ENCODE data around the gene RBBP5. TPM values are rescaled to one million over a fixed set of nuclear protein-coding genes. Genes with fewer than 3 reads are reported as not detected.

RBBP5 gene
- polyA plus RNA-seq, 3 donors = 4.9 to 10.2 (median 8.1) TPM

DNA sequence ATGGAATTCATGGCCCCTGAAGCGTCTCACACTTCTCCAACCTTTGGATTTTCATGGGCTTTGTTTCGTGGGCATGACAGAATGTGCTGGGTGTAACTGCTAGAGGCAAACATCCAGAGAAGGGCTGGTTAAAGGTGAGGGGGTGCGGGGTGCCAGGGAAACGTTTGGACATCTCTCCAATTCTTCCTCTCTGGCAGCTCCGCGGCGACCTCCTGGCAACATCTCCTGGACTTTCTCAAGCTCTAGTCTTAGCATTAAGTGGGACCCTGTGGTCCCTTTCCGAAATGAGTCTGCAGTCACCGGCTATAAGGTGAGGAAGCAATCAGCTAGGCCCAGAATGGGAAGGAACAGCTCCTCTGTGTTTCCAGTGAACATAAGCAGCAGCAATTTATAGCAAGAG lies 49.5 kb downstream of the RBBP5 start:
- TF ChIP-seq, protein P1, sequence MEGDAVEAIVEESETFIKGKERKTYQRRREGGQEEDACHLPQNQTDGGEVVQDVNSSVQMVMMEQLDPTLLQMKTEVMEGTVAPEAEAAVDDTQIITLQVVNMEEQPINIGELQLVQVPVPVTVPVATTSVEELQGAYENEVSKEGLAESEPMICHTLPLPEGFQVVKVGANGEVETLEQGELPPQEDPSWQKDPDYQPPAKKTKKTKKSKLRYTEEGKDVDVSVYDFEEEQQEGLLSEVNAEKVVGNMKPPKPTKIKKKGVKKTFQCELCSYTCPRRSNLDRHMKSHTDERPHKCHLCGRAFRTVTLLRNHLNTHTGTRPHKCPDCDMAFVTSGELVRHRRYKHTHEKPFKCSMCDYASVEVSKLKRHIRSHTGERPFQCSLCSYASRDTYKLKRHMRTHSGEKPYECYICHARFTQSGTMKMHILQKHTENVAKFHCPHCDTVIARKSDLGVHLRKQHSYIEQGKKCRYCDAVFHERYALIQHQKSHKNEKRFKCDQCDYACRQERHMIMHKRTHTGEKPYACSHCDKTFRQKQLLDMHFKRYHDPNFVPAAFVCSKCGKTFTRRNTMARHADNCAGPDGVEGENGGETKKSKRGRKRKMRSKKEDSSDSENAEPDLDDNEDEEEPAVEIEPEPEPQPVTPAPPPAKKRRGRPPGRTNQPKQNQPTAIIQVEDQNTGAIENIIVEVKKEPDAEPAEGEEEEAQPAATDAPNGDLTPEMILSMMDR (IDR thresholded peaks at IDR 0.05) = no peak
- WGBS (ENCODE audit: insufficient coverage) = 100% methylated on average over 3 of the region's 9 CpGs
- Mint-ChIP-seq H3K36me3 (no peaks in the 10 kb centered on the region), H3K27ac (no peak overlapping the region), H3K4me3 (no peak overlapping the region), H3K27me3 (ENCODE audit: low read depth in 3 of 3) (peaks cover 0 to 2% (median 2%) of the 10 kb centered on the region in 3 donors), H3K9me3 (no peaks in the 10 kb centered on the region), H3K4me1 (no peaks in the 10 kb centered on the region)
- intact Hi-C loops (cut with micrococcal nuclease) = no loop called here
- no peak overlapping the region for H3K4me3 ChIP-seq (replicated peaks in 1 of 3; ENCODE audit: low read depth in 2 of 3, low read length in 3 of 3)
- no peaks in the 10 kb centered on the region for H3K9me3 ChIP-seq (replicated peaks in 1 of 2; ENCODE audit: control insufficient read depth in 1 of 2, insufficient read depth in 1 of 2, low read length in 2 of 2)
- H3K4me2 ChIP-seq (replicated peaks; ENCODE audit: extremely low read depth, low read length, poor library complexity, severe bottlenecking) = no peak overlapping the region
- no peaks in the 10 kb centered on the region for H3K4me1 ChIP-seq (ENCODE audit: control insufficient read depth in 1 of 2, insufficient read depth in 2 of 2, low read length in 2 of 2)
- no peak overlapping the region for H2AFZ ChIP-seq (ENCODE audit: insufficient read depth, low read depth, low read length, poor library complexity, severe bottlenecking)
- H3K79me2 ChIP-seq (ENCODE audit: insufficient read depth, low read length) = no peaks in the 10 kb centered on the region
- DNase-seq = no peak
- no peaks in the 10 kb centered on the region for H3K36me3 ChIP-seq (replicated peaks in 1 of 2; ENCODE audit: control insufficient read depth in 1 of 2, insufficient read depth in 2 of 2, low read length in 2 of 2)
- H3K27me3 ChIP-seq (ENCODE audit: control insufficient read depth in 2 of 2, insufficient read depth in 2 of 2, low read length in 2 of 2) = no peaks in the 10 kb centered on the region
- no peaks in the 10 kb centered on the region for H4K20me1 ChIP-seq (ENCODE audit: insufficient read depth, low read length)
- H3K27ac ChIP-seq (ENCODE audit: low read depth in 1 of 2, low read length in 2 of 2) = no peak overlapping the region
- H3K9ac ChIP-seq (ENCODE audit: insufficient read depth, low read length, poor library complexity, severe bottlenecking) = no peak overlapping the region

DNA sequence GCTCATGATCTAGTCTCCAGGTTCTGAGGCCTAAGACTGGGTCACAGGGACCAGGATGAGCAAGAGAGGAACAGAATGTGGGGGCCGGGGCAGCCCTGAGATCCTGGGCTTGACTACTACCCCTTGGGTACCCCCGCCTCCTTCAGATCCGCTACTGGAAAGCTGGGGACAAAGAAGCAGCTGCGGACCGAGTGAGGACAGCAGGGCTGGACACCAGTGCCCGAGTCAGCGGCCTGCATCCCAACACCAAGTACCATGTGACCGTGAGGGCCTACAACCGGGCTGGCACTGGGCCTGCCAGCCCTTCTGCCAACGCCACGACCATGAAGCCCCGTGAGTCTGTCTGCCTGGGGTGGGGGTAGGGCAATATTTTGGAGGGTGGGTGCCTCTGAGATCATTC lies 50.0 kb downstream of the RBBP5 start:
- Histone ChIP-seq H3K27me3 (ENCODE audit: control insufficient read depth in 2 of 2, insufficient read depth in 2 of 2, low read length in 2 of 2) (no peaks in the 10 kb centered on the region), H3K79me2 (ENCODE audit: insufficient read depth, low read length) (no peaks in the 10 kb centered on the region), H3K9ac (ENCODE audit: insufficient read depth, low read length, poor library complexity, severe bottlenecking) (no peak overlapping the region), H3K4me2 (replicated peaks; ENCODE audit: extremely low read depth, low read length, poor library complexity, severe bottlenecking) (no peak overlapping the region), H4K20me1 (ENCODE audit: insufficient read depth, low read length) (no peaks in the 10 kb centered on the region), H3K4me3 (replicated peaks in 1 of 3; ENCODE audit: low read depth in 2 of 3, low read length in 3 of 3) (no peak overlapping the region), H3K36me3 (replicated peaks in 1 of 2; ENCODE audit: control insufficient read depth in 1 of 2, insufficient read depth in 2 of 2, low read length in 2 of 2) (no peaks in the 10 kb centered on the region), H3K27ac (ENCODE audit: low read depth in 1 of 2, low read length in 2 of 2) (no peak overlapping the region), H3K4me1 (ENCODE audit: control insufficient read depth in 1 of 2, insufficient read depth in 2 of 2, low read length in 2 of 2) (no peaks in the 10 kb centered on the region), H3K9me3 (replicated peaks in 1 of 2; ENCODE audit: control insufficient read depth in 1 of 2, insufficient read depth in 1 of 2, low read length in 2 of 2) (no peaks in the 10 kb centered on the region), H2AFZ (ENCODE audit: insufficient read depth, low read depth, low read length, poor library complexity, severe bottlenecking) (no peak overlapping the region)
- TF ChIP-seq, protein P1 (IDR thresholded peaks at IDR 0.05) = no peak
- Mint-ChIP-seq H3K4me3 (no peak overlapping the region), H3K27me3 (ENCODE audit: low read depth in 3 of 3) (peaks cover 0 to 2% (median 2%) of the 10 kb centered on the region in 3 donors), H3K4me1 (no peaks in the 10 kb centered on the region), H3K9me3 (no peaks in the 10 kb centered on the region), H3K27ac (peak overlapping the region in 1 of 7 donors; percentile 76), H3K36me3 (no peaks in the 10 kb centered on the region)
- 95% methylated on average over 9 of the region's 12 CpGs for WGBS (ENCODE audit: insufficient coverage)
- no peak for DNase-seq
- intact Hi-C loops (cut with micrococcal nuclease) = no loop called here

Data from CD14-positive monocyte (primary cell).